Spleen (tissue), 7 donors: ENCODE data around the gene SV2B.

Experiments
- POLR2A ChIP-seq, 3 donors: fragments of 450-650 bp; IDR thresholded peaks; one replicate each; pipeline ENCODE4 v1.5.1; 2017; ENCODE audit warnings: antibody characterized with exemption in 3 of 3, mild to moderate bottlenecking in 1 of 3
- POLR2AphosphoS5 ChIP-seq, 3 donors: sonication (generic); formaldehyde crosslinking; IDR thresholded peaks; one replicate each; pipeline ENCODE4 v1.5.1; 2017; ENCODE audit warnings: antibody characterized with exemption in 3 of 3
- TF ChIP-seq, protein P1 (sequence below), 11 experiments: fragments of 200-600 bp in 7 of 11; fragments of 450-650 bp in 4 of 11; sonication (generic) in 4 of 11; IDR thresholded peaks in 8 of 11; conservative IDR thresholded peaks in 3 of 11; 1 replicate in 7 of 11; 2 replicates in 4 of 11; pipeline versions ENCODE4 v1.4.0 to v1.8.0; 2016 to 2021; ENCODE audit warnings: antibody characterized with exemption in 11 of 11, inconsistent platforms in 4 of 11, mild to moderate bottlenecking in 1 of 11
- donor health status: DM: no; HTN: no; CAD: no; lungs with moderate emphysema.
- donor health status: DM: no; HTN: no; CAD: no.
- donor health status: DM: no; HTN: no; CAD: no.

DNA sequence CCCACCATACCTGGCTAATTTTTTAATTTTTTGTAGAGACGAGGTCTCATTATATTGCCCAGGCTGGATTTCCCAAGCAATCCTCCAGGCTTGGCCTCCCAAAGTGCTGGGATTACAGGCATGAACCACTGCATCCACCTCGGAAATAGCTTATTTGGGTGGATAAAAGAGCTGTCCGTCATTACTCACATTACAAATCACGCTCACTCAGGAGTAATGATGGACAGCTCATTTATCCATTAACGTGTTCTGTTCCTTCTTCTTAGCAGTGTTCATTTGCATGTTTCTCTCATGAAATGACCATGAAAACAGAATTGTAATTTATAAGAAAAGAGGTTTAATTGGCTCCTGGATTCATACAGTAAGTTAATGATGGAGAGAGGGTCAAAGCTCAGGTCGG is 9.8 kb downstream of the SV2B start:
- TF ChIP-seq POLR2A (IDR thresholded peaks at IDR 0.05) (no peak), POLR2AphosphoS5 (IDR thresholded peaks at IDR 0.05) (no peak)
- TF ChIP-seq, protein P1, sequence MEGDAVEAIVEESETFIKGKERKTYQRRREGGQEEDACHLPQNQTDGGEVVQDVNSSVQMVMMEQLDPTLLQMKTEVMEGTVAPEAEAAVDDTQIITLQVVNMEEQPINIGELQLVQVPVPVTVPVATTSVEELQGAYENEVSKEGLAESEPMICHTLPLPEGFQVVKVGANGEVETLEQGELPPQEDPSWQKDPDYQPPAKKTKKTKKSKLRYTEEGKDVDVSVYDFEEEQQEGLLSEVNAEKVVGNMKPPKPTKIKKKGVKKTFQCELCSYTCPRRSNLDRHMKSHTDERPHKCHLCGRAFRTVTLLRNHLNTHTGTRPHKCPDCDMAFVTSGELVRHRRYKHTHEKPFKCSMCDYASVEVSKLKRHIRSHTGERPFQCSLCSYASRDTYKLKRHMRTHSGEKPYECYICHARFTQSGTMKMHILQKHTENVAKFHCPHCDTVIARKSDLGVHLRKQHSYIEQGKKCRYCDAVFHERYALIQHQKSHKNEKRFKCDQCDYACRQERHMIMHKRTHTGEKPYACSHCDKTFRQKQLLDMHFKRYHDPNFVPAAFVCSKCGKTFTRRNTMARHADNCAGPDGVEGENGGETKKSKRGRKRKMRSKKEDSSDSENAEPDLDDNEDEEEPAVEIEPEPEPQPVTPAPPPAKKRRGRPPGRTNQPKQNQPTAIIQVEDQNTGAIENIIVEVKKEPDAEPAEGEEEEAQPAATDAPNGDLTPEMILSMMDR (IDR thresholded peaks at IDR 0.05 in 8 of 11, conservative IDR thresholded peaks at IDR 0.05 in 3 of 11), result no peak
